ENCODE data around the gene IKBKE. TPM values are rescaled to one million over a fixed set of nuclear protein-coding genes. Genes with fewer than 3 reads are reported as not detected.

The IKBKE gene
- total and polyA plus RNA-seq, 12 donors, result 2.9 to 11.1 (median 6.1) TPM

- Histone ChIP-seq H3K36me3 (replicated peaks in 1 of 2) (peaks cover 0 to 47% of the 10 kb centered on the region in 2 donors), H3K9me3 (replicated peaks in 1 of 3) (no peaks in the 10 kb centered on the region), H3K27me3 (no peaks in the 10 kb centered on the region), H3K27ac (no peak overlapping the region), H3K4me3 (no peak overlapping the region), H3K4me1 (replicated peaks in 1 of 2) (no peaks in the 10 kb centered on the region)
- 92 to 96% (median 96%) methylated on average over 4 to 6 of the region's 6 CpGs for WGBS, 4 donors
- intact Hi-C loops (cut with DNase I), result no loop called here
- no peak for DNase-seq
- no peak for TF ChIP-seq POLR2A (IDR thresholded peaks at IDR 0.05)
- TF ChIP-seq CTCF (IDR thresholded peaks at IDR 0.05), result no peak
These were observed 43.0 kb upstream of the IKBKE start for GRCh38 chr1:206427291-206427690.

GRCh38 chr1:206429421-206429820 is 40.9 kb upstream of the IKBKE start:
- H3K36me3 ChIP-seq (replicated peaks in 1 of 2), result peaks cover 0 to 35% of the 10 kb centered on the region in 2 donors
- intact Hi-C loops (cut with DNase I), result no loop called here
- DNase-seq, result no peak

GRCh38 chr1:206430031-206430983 is 40.0 kb upstream of the IKBKE start:
- WGBS, 4 donors, result 60 to 73% (median 67%) methylated on average over 9 of the region's 9 CpGs
- H3K9me3 ChIP-seq (replicated peaks in 1 of 3), result no peaks in the 10 kb centered on the region
- DNase-seq, result peak in 2 of 7 donors; percentile 18 to 65
- TF ChIP-seq POLR2A (IDR thresholded peaks at IDR 0.05), result no peak
- peak in 3 of 6 experiments; percentile 18 to 38 (median 19) for TF ChIP-seq CTCF (IDR thresholded peaks at IDR 0.05)
- intact Hi-C loops (cut with DNase I), result no loop called here
- no peaks in the 10 kb centered on the region for H3K4me1 ChIP-seq (replicated peaks in 1 of 2)
- H3K4me3 ChIP-seq, result no peak overlapping the region
- H3K27me3 ChIP-seq, result no peaks in the 10 kb centered on the region
- H3K36me3 ChIP-seq (replicated peaks in 1 of 2), result peaks cover 0 to 30% of the 10 kb centered on the region in 2 donors
- peak overlapping the region in 1 of 5 donors; percentile 27 for H3K27ac ChIP-seq

More at GRCh38 chr1:206429421-206429820, 40.9 kb upstream of the IKBKE start:
- H3K27ac ChIP-seq, result peak overlapping the region in 1 of 5 donors; percentile 27
- H3K9me3 ChIP-seq (replicated peaks in 1 of 3), result no peaks in the 10 kb centered on the region
- WGBS, 4 donors, result 86 to 89% (median 88%) methylated on average over 4 of the region's 4 CpGs
- no peaks in the 10 kb centered on the region for H3K4me1 ChIP-seq (replicated peaks in 1 of 2)
- no peak for TF ChIP-seq POLR2A (IDR thresholded peaks at IDR 0.05)
- no peak for TF ChIP-seq CTCF (IDR thresholded peaks at IDR 0.05)
- H3K27me3 ChIP-seq, result no peaks in the 10 kb centered on the region
- H3K4me3 ChIP-seq, result no peak overlapping the region

GRCh38 chr1:206435445-206435844 is 34.8 kb upstream of the IKBKE start:
- H3K4me1 ChIP-seq (replicated peaks in 1 of 2), result no peaks in the 10 kb centered on the region
- H3K9me3 ChIP-seq (replicated peaks in 1 of 3), result no peaks in the 10 kb centered on the region
- DNase-seq, result no peak
- H3K36me3 ChIP-seq (replicated peaks in 1 of 2), result peaks cover 0 to 43% of the 10 kb centered on the region in 2 donors
- H3K4me3 ChIP-seq, result no peak overlapping the region
- TF ChIP-seq POLR2A (IDR thresholded peaks at IDR 0.05) (no peak), CTCF (IDR thresholded peaks at IDR 0.05) (no peak)
- no peak overlapping the region for H3K27ac ChIP-seq
- no peaks in the 10 kb centered on the region for H3K27me3 ChIP-seq
- intact Hi-C loops (cut with DNase I), result no loop called here
- WGBS, 4 donors, result 83 to 89% (median 86%) methylated on average over 1 of the region's 1 CpG
